HTR-8/SVneo (cell line): ENCODE results near the gene PURB.
"Not testable (repeated sequence)": the region's sequence is repeated elsewhere in the genome, so short reads cannot be mapped to it uniquely, and the experiment has no call there.

Experiments
- DNase-seq: peaks from one replicate; pipeline ENCODE4 v3.0.0; 2011; ENCODE audit warnings: low spot score, mixed read lengths; ENCODE audit not compliant: insufficient read length
- FAIRE-seq: peaks from 2 replicates; lab custom pipeline; 2011; peaks lifted over from hg19 to GRCh38; lab: Jason Lieb, UNC

The PURB gene

DNA sequence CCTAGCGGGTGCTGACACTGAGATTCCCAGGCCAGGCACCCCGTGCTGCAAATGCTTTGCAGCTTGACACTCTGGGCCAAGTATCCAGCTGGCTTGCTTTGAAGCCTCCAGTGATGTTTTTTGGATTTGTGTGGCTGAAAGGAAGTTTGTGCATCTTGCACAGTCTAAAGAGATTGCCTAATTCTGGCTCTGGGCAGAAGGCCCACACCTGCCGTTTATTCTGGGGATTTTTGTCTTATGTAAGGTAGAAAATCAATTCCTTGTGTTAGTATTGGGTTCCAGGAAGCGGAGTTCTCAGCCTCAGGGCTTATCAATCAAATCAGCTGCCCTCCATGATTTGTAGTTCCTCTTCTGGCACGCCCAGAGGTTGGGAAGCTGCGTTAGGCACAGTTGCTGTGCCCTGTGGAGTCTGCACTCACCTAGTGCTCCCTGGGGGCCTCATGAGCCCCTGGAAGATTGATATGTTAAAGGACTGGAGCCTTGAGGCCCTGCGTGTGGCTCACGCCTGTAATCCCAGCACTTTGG is 8.4 kb upstream of the PURB start:
- DNase-seq (no peak), FAIRE-seq (no peak)

DNA sequence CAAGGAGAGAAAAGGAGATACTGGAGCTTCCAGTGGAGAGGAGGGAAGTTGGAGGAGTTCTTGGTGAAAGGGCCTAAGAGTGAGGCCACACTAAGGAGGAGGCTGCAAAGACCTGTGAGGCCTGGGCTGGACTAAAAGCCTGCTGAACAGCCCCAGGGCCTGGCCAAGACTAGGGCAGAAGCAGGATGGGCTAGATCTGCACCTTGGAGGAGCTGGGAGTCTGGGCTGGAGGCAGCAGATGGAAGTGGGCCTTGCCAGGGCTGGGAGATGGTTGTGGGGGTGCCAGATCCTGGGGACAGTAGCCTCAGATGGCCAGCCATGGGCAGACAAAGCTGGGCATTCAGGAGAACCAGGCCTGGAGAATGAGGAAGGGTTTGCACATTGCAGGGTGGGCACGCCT is 6.5 kb upstream of the PURB start:
- no peak for FAIRE-seq

DNA sequence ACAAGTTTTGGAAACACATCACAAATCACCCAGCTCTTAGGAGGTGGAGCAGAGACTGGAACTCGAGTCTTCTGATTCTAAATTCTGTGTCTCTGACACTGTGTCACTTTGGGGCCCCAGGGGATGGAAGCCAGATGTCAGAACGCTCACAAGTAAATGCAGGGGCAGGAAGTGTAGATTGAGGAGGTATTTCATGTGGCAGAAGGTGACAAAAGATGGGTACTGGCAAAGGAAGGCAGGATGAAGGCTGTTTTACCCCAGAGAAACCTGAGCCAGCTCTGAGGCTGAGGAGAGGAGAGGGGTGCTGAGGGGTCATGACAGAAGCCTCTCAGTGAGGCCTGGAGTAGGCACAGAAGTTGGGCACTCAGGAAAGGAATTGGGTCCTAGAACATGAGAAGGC is 6.0 kb upstream of the PURB start:
- FAIRE-seq (no peak), DNase-seq (no peak)

More for the DNA sequence above, 6.5 kb upstream of the PURB start:
- DNase-seq, result no peak

DNA sequence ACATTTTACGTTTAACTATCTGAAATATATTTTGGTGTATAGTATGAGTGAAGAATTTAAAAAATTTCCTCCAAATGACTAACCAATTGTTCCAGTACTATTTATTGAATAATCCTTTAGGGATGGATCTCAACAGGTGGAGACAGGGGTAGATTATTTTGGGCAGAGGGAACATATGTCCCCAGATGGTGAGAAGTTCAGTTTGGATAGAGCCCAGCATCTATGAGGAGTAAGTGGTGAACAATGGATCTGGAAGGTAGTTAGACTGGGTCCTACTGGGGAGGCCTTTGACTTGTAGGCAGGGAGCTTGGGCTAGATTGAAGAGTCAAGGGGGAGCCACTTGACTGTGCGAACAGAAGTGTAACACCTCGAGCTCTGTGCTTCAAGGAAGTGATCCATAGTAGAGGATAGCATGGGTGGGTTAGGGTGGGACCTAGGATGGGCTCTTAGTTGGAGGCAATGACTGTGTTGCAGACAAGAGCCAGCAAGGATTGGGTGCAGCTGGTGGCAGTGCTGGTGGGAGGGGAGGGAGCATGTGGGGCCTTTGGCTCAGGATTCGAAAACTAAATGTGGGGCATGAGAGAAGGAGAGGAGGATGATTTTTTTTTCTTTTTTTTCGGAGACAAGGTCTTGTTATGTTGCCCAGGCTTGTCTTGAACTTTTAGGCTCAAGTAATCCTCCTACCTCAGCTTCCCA is 3.9 kb upstream of the PURB start:
- DNase-seq (no peak), FAIRE-seq (no peak)

DNA sequence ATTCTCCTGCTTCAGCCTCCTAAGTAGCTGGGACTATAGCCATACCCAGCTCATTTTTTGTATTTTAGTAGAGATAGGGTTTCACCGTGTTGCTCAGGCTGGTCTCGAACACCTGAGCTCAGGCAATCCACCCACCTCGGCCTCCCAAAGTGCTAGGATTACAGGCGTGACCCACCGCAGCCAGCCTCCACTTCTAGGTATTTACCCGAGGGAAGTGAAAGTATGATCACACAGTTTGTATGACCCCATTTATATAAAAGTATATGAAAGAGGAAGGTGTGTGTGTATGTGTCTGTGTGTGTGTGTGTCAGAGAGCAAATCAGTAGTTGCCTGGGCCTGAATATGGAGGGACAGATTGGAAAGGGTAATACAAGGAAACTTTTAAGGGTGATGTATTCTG is 2.0 kb upstream of the PURB start:
- DNase-seq (no peak), FAIRE-seq (no peak)

DNA sequence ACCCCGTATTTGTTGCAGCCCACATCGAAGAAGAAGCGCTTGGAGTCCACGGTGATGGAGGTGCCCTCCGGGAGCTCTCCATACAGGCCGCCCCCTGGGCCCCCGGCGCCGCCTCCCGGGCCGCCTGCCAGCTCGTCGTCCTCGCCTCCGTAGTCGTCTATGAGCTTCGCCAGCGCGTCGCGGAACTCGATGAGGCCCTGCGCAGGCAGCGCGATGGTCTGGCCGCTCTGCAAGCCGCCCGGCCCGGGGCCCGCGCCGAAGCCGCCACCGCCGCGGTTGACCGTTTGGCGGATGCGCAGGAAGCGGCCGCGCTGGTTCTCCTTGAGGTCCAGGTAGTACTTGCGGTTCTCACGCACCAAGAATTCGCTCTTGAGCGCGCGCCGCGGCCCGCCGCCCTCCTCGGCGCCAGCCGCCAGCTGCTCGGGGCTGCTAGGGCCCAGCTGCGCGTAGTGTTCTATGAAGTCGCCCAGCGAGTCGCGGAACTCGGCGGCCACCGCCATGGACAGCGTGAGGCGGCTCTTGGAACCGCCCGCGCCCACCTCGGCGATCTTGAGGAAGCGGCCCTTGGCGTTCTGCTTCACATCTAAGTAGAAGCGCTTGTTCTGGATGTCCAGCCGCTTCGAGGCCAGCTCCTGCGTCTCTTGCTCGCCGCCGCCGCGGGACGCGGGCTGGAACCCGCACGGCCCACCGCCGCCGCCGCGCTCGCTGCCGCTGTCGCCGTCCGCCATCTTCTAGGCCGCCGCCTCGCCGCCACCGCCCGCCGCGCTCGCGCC is 523 bp downstream of the PURB start:
- FAIRE-seq (no peak), DNase-seq (peak; percentile 42)

DNA sequence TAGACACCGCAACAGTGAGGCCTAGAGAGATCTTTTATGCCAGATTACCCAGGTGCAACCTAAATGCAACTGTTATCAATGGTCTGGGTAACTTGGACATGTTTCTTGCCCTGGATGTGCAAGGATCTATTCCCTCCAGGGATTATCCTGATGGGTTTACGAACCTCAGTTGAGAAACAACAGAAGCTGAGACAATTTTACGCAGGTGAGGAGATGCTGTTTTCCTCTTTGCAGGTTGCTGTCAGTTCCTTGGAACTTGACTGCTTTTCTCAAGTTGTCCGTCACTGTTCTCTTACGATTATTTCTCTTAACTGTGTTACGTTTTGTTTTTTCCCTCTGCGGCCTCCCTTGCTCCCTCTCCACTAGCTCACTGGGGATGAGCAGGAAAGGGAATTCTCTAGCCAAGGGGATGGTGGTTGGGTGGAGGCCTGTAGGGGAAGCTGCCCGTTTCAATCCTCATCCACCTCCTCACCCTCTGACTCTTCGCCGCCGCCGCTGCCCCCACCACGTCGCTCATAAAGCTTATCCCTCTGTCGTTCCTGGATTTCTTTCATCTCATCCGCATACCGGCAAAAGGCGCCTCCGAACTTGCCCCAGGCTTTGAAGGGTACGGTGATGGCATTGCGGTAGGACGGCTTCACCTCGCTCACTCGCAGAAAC is 1.2 kb downstream of the PURB start:
- DNase-seq (no peak), FAIRE-seq (no peak)

DNA sequence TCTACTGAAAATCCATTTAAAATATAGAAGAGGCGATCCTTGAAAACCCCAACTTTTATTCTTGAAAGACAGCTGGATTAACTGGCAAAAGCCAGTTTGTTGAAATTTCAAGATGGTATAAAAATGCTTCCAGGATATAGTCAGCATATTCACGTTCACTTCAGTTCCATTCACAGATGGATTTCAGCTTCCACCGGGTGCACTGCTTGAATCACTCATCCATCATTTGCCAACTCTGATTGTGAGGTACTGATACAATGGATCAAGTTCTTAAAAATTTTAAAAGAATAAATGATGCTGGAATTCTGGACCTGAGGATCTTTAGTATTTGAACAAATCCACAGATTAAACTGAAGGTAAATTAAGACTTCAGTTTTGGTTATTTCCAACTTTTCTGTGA is 2.4 kb downstream of the PURB start:
- DNase-seq, result no peak
- no peak for FAIRE-seq

DNA sequence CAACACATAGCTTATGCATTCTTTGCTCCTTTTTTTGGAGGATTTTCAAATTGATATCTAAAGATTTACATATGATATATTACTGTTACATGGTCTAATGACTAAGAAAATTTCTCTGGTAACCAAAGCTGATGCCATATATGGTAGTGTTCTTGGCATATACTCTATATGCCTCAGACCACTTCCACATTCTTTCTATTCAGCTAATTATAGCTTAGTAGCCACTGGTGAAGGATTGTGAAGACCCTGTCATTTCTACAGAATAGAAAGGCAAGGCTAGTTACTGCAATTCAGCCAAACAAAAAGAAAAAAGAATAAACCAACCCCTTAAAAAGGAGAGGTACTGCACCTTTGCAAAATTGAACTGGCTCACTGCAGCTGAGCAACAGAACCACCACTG is 3.7 kb downstream of the PURB start:
- FAIRE-seq, result no peak
- no peak for DNase-seq

DNA sequence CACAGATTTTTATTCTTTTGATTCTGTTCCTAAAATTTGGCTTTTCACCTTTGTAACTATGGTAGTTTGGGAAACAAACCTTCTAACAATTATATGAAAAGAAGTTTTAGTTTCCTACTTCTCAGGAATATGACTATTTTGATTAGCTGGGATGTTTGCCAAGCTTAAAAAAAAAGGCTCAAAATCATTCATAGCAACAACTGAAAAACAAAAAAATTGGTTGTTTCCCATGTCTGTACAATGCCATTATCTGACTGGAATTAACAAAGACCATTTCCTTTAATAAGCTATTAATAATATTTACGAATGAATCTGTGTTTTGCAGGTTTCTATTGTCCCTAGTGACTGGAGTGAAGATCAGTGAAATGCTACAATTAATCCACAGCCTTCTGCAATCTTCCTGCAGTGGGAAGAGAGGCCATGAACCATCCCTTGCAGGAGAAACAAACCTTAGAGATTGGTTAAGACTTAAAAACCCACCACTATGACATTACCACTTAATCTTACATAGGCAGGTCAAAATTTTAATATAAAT is 4.2 kb downstream of the PURB start:
- DNase-seq (no peak), FAIRE-seq (no peak)

DNA sequence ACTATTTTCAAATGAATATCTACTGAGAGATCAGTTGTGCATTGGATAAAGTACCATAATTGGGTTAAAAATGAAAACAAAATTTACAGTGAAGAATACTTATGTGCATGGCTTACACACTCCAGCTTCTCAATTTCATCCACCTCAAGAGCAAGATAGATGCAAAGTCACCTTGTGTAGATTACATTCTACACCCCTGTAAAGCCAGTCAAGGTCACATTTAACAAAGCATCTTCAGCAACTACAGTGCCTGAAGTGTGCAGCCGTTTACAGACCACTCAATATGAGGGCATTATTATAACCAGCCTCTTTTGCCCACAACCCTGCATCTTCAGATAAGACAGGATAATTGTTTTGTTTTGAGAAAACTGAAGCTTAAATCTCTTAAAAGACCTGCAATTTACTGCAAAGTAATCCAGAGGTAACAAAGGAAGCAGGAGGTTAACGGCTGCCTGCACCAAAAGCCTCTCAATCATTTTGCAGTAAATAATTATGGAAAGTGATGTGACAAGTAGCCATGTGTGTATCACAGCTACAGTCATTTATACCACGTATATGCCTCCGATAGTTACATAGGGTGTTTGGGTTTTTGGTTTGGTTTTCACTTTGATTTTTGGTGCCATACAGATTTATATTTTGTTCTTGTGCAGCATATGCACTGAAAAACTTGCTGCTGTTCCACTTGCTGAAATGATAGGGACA is 4.9 kb downstream of the PURB start:
- peak; percentile 26 for FAIRE-seq

DNA sequence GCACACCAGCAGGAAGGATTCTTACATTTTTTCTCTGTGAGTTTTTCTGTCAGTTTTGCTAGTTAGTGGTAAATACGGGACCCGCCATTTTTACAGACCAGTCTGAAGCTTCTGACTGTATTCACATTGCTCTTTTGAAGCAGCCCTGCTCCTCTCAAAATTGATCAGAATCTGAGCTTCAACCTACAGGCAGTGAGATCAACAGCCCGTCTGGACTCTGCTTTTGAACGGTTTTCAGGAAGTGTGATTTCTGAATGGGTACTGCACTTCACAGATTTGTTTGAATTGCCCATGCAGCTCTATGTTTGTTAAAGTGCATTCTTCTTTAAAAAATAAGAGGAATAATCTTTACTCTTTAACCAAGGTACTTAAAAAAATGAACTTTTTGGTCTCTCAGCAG is 8.9 kb downstream of the PURB start:
- FAIRE-seq (no peak), DNase-seq (no peak)

More for the DNA sequence above, 4.9 kb downstream of the PURB start:
- no peak for DNase-seq

DNA sequence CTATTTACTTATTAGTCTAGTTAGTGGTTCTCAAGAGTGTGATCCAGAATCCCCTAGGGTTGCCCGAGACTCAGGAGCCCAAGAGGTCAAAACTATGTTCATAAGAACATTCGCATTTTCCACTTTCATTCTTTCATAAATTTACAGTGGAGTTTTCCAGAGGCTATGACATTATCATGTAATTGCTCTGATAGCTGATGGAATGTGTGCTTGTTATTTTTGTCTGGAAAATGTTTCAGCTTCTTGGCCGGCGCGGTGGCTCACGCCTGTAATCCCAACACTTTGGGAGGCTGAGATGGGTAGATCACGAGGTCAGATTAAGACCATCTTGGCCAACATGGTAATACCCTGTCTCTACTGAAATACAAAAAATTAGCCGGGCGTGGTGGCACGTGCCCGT is 10.1 kb downstream of the PURB start:
- FAIRE-seq (no peak), DNase-seq (no peak)

DNA sequence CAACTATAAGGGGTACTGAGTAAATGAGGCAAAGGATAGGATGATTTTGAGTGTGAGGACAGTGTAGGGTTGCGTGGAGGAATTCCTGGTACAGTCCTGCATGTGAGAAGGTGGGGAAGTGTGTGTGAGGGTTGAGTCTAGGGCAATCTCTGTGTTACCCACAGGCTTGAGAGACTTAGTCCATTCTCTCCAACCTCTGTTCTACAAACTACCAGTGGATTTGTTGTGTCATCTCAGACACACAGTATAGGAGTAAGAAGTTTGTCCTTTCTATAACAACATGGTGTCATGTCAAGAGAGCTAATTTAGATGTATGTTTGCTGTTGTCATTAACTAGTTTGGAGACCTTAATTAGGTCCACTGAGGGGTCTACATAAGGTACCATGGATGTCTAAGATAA is 12.5 kb downstream of the PURB start:
- FAIRE-seq (no peak), DNase-seq (no peak)

DNA sequence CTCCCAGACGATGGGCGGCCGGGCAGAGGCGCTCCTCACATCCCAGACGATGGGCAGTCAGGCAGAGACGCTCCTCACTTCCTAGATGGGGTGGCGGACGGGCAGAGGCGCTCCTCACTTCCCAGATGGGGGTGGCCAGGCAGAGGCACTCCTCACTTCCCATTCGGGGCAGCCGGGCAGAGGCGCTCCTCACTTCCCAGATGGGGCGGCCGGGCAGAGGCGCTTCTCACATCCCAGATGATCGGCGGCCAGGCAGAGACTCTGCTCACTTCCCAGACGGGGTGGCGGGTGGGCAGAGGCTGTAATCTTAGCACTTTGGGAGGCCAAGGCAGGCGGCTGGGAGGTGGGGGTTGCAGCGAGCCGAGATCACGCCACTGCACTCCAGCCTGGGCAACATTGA is 13.4 kb downstream of the PURB start:
- not testable (repeated sequence) for FAIRE-seq, DNase-seq

DNA sequence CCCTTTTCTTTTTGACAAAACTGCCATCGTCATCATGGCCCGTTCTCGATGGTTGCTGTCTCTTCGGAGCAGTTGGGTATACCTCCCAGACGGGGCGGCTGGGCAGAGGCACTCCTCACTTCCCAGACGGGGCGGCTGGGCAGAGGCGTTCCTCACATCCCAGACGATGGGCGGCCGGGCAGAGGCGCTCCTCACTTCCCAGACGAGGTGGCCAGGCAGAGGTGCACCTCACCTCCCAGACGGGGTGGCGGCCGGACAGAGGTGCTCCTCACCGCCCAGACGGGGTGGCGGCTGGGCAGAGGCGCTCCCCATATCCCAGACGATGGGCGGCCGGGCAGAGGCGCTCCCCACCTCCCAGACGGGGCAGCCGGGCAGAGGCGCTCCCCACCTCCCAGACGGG is 14.6 kb downstream of the PURB start:
- not testable (repeated sequence) for FAIRE-seq, DNase-seq

DNA sequence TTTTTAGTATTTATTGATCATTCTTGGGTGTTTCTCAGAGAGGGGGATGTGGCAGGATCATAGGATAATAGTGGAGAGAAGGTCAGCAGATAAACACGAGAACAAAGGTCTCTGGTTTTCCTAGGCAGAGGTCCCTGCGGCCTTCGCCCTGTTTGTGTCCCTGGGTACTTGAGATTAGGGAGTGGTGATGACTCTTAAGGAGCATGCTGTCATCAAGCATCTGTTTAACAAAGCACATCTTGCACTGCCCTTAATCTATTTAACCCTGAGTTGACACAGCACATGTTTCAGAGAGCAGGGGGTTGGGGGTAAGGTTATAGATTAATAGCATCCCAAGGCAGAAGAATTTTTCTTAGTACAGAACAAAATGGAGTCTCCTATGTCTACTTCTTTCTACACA is 15.0 kb downstream of the PURB start:
- DNase-seq, FAIRE-seq: not testable (repeated sequence)

DNA sequence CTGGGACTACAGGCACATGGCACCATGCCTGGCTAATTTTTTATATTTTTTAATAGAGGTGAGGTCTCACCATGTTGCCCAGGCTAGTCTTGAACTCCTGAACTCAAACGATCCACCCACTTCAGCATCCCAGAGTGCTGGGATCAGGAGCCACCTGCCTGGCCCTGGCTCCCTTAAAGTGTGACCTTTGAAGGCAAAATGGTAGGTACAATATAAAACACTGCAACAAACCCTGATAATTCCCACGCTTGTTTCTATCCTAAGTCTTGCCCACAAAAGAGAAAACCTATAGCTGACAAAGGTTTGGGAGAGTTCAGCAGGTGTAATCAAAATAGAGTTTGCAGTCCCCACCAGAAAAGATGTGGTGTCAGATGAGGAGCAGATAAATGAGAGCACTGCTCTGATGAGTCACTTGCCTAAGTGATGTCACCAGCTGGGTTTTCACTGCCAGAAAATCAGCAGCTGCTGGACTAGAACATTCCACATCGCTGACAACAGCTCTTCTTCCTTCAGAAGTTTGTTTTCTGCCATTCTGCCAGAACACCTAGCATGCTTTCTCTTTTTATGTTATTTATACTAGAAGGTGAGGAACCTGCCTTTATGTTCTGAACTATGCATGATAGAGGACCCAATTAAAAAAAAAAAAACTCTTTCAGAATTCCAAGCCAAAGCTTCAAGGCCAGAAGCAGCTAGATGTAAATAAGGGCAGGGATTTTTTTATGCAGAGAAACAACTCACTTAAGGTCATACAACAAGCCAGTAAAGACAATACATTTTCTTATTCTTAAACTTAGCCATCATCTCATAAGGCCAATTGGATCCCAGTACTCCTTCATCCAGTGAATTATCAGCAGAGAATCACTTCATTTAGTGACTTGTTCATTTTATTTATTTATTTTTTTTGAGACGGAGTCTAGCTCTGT is 18.0 kb downstream of the PURB start:
- peak; percentile 75 for DNase-seq
- no peak for FAIRE-seq

DNA sequence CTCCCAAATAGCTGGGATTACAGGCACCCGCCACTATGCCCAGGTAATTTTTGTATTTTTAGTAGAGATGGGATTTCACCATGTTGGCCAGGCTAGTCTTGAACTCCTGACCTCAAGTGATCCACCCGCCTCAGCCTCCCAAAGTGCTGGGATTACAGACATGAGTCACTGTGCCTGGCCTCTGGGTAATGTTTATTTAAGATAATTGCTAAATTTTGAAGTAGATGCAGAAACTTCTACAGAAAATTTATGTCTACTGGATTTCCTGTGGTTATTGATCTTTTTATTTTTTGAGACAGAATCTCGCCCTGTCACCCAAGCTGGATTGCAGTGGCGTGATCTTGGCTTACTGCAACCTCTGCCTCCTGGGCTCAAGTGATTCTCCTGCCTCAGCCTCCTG is 23.4 kb downstream of the PURB start:
- DNase-seq, FAIRE-seq: not testable (repeated sequence)
